ENCODE measurements around the gene THAP4. TPM values are rescaled to one million over a fixed set of nuclear protein-coding genes. Genes with fewer than 3 reads are reported as not detected.

THAP4 gene
- total RNA-seq, 4 donors from 2014 or later: 46.4 to 56.2 (median 51.2) TPM

- H3K36me3 ChIP-seq: peaks cover 80% of the 10 kb centered on the region
- 100% methylated on average over 6 of the region's 17 CpGs for WGBS
These were observed 34.2 kb downstream of the THAP4 start for GRCh38 chr2:241602720-241603119.

GRCh38 chr2:241601841-241602240 lies 35.1 kb downstream of the THAP4 start:
- no peak overlapping the region for H3K4me3 ChIP-seq
- DNase-seq (ENCODE audit: low spot score in 2 of 2): no peak
- no peak for TF ChIP-seq EP300 (IDR thresholded peaks at IDR 0.05)
- TF ChIP-seq POLR2AphosphoS5 (IDR thresholded peaks at IDR 0.05): no peak
- no peak for TF ChIP-seq POLR2A (IDR thresholded peaks at IDR 0.05)
- TF ChIP-seq CTCF (IDR thresholded peaks at IDR 0.05): no peak
- H3K27ac ChIP-seq: no peak overlapping the region
- no peaks in the 10 kb centered on the region for H3K9me3 ChIP-seq
- H3K36me3 ChIP-seq: peaks cover 82% of the 10 kb centered on the region
- no peaks in the 10 kb centered on the region for H3K27me3 ChIP-seq
- no peaks in the 10 kb centered on the region for H3K4me1 ChIP-seq
- WGBS: 84% methylated on average over 9 of the region's 13 CpGs

More at GRCh38 chr2:241602720-241603119, 34.2 kb downstream of the THAP4 start:
- no peak for TF ChIP-seq POLR2AphosphoS5 (IDR thresholded peaks at IDR 0.05)
- TF ChIP-seq EP300 (IDR thresholded peaks at IDR 0.05): no peak
- TF ChIP-seq CTCF (IDR thresholded peaks at IDR 0.05): no peak
- TF ChIP-seq POLR2A (IDR thresholded peaks at IDR 0.05): no peak
- no peaks in the 10 kb centered on the region for H3K9me3 ChIP-seq
- H3K4me1 ChIP-seq: no peaks in the 10 kb centered on the region
- no peak overlapping the region for H3K4me3 ChIP-seq
- H3K27ac ChIP-seq: no peak overlapping the region
- DNase-seq (ENCODE audit: low spot score in 2 of 2): no peak
- H3K27me3 ChIP-seq: no peaks in the 10 kb centered on the region

GRCh38 chr2:241599615-241600014 lies 37.3 kb downstream of the THAP4 start:
- H3K27me3 ChIP-seq: no peaks in the 10 kb centered on the region
- no peak overlapping the region for H3K4me3 ChIP-seq
- H3K36me3 ChIP-seq: peaks cover 82% of the 10 kb centered on the region
- whole genome bisulfite sequencing: 87% methylated on average over 6 of the region's 6 CpGs
- DNase-seq (ENCODE audit: low spot score in 2 of 2): no peak
- H3K27ac ChIP-seq: no peak overlapping the region
- TF ChIP-seq POLR2AphosphoS5 (IDR thresholded peaks at IDR 0.05) (no peak), CTCF (IDR thresholded peaks at IDR 0.05) (no peak), POLR2A (IDR thresholded peaks at IDR 0.05) (no peak), EP300 (IDR thresholded peaks at IDR 0.05) (no peak)
- no peaks in the 10 kb centered on the region for H3K4me1 ChIP-seq
- no peaks in the 10 kb centered on the region for H3K9me3 ChIP-seq

- Histone ChIP-seq H3K9me3 (no peaks in the 10 kb centered on the region), H3K27me3 (no peaks in the 10 kb centered on the region), H3K36me3 (peaks cover 85% of the 10 kb centered on the region), H3K27ac (no peak overlapping the region), H3K4me1 (no peaks in the 10 kb centered on the region), H3K4me3 (no peak overlapping the region)
- TF ChIP-seq EP300 (IDR thresholded peaks at IDR 0.05): no peak
- no peak for TF ChIP-seq POLR2AphosphoS5 (IDR thresholded peaks at IDR 0.05)
- no peak for TF ChIP-seq CTCF (IDR thresholded peaks at IDR 0.05)
- no peak for TF ChIP-seq POLR2A (IDR thresholded peaks at IDR 0.05)
- no peak for DNase-seq (ENCODE audit: low spot score in 2 of 2)
- WGBS: 57% methylated on average over 1 of the region's 1 CpG
These were observed 38.5 kb downstream of the THAP4 start for GRCh38 chr2:241598487-241598886.

GRCh38 chr2:241598061-241598460 lies 38.9 kb downstream of the THAP4 start:
- no peak for DNase-seq (ENCODE audit: low spot score in 2 of 2)
- Histone ChIP-seq H3K9me3 (no peaks in the 10 kb centered on the region), H3K27ac (no peak overlapping the region), H3K4me1 (no peaks in the 10 kb centered on the region), H3K4me3 (no peak overlapping the region), H3K36me3 (peaks cover 85% of the 10 kb centered on the region), H3K27me3 (no peaks in the 10 kb centered on the region)
- TF ChIP-seq CTCF (IDR thresholded peaks at IDR 0.05) (no peak), POLR2AphosphoS5 (IDR thresholded peaks at IDR 0.05) (no peak), POLR2A (IDR thresholded peaks at IDR 0.05) (no peak), EP300 (IDR thresholded peaks at IDR 0.05) (no peak)
- WGBS: 75% methylated on average over 5 of the region's 5 CpGs
